ENCODE results near the gene PIGQ.

PIGQ gene

GRCh38 chr16:622920-623280, 53.1 kb downstream of the PIGQ start:
- no peak for DNase-seq (ENCODE audit: low read depth, low spot score)
- ChIA-PET CTCF (no interaction called here), POLR2A (no interaction called here)
- no peak for TF ChIP-seq CTCF (IDR thresholded peaks at IDR 0.05; ENCODE audit: insufficient read depth, low read length, missing control alignments)
- no peak overlapping the region for H3K4me3 ChIP-seq (ENCODE audit: low read depth, low read length)

- POLR2A ChIA-PET: no interaction called here
- no peak for DNase-seq (ENCODE audit: low read depth, low spot score)
- no peak overlapping the region for H3K4me3 ChIP-seq (ENCODE audit: low read depth, low read length)
- CTCF ChIA-PET: interaction anchor here (1.0 to 1.3 kb wide), 2 partner anchors 12 to 48 kb away, joined by 3 read pairs; no protein-coding TSS in a partner anchor
- TF ChIP-seq CTCF (IDR thresholded peaks at IDR 0.05; ENCODE audit: insufficient read depth, low read length, missing control alignments): no peak
Observed at GRCh38 chr16:624526-625070, 54.8 kb downstream of the PIGQ start.

GRCh38 chr16:625117-625976, 55.6 kb downstream of the PIGQ start:
- no peak for DNase-seq (ENCODE audit: low read depth, low spot score)
- ChIA-PET CTCF (interaction anchor here (1.3 kb wide), 1 partner anchor 11 kb away, joined by 3 read pairs; no protein-coding TSS in a partner anchor), POLR2A (no interaction called here)
- TF ChIP-seq CTCF (IDR thresholded peaks at IDR 0.05; ENCODE audit: insufficient read depth, low read length, missing control alignments): no peak
- no peak overlapping the region for H3K4me3 ChIP-seq (ENCODE audit: low read depth, low read length)

- POLR2A ChIA-PET: interaction anchor here (0.8 to 1.3 kb wide), 3 partner anchors 27 to 42 kb away, joined by 3 to 4 read pairs (median 3); partner anchors contain the start of genes RAB40C and RHOT2
- CTCF ChIA-PET: no interaction called here
Observed at GRCh38 chr16:625977-626765, 56.4 kb downstream of the PIGQ start.

GRCh38 chr16:626787-627453, 57.2 kb downstream of the PIGQ start:
- no peak for TF ChIP-seq CTCF (IDR thresholded peaks at IDR 0.05; ENCODE audit: insufficient read depth, low read length, missing control alignments)
- no peak overlapping the region for H3K4me3 ChIP-seq (ENCODE audit: low read depth, low read length)
- POLR2A ChIA-PET: interaction anchor here (0.8 to 1.4 kb wide), 4 partner anchors 10 to 41 kb away, joined by 3 to 5 read pairs (median 4); partner anchors contain the start of genes RAB40C and RHOT2
- peak; percentile 65 for DNase-seq (ENCODE audit: low read depth, low spot score)
- CTCF ChIA-PET: no interaction called here

More at GRCh38 chr16:625977-626765, 56.4 kb downstream of the PIGQ start:
- DNase-seq (ENCODE audit: low read depth, low spot score): no peak
- TF ChIP-seq CTCF (IDR thresholded peaks at IDR 0.05; ENCODE audit: insufficient read depth, low read length, missing control alignments): no peak
- H3K4me3 ChIP-seq (ENCODE audit: low read depth, low read length): no peak overlapping the region
